Dedifferentiated amniotic fluid mesenchymal stem cell (primary cell): ENCODE measurements around the gene C1orf185.
"Not testable (repeated sequence)": the region's sequence is repeated elsewhere in the genome, so short reads cannot be mapped to it uniquely, and the experiment has no call there.

Source experiments
- DNase-seq: peaks from one replicate; pipeline ENCODE4 v3.0.0-alpha.2; 2016; ENCODE audit errors: extremely low spot score

The C1orf185 gene

DNA sequence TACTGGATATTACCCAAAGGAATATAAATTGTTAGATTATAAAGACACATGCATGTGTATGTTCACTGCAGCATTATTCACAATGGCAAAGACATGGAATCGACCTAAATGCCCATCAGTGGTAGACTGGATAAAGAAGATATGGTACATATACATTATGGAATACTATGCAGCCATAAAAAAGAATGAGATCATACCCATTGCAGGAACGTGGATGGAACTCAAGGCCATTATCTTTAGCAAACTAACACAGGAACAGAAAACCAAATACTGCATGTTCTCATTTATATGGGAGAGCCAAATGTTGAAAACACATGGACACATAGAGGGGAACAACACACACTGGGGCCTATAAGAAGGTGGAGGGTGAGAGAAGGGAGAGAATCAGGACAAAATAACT lies 35.7 kb downstream of the C1orf185 start:
- DNase-seq = not testable (repeated sequence)

DNA sequence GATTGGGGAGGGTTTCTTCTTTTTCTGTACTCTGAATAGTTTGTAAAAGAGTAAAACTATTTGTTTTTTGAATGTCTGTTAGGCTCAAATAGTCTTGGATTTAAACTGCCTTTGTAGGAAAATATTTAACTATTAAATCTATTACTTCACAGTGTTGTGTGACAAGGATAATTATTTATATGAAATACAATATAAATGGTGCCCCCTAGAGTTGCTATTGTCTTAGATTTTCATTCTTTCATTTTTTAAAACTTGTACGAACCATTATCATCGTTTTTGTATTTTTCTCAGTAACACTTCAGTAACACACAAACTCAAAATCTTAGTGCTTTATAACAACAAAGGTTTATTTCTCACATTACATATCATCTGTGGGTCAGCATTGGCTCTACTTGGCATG lies 37.4 kb downstream of the C1orf185 start:
- DNase-seq = no peak

DNA sequence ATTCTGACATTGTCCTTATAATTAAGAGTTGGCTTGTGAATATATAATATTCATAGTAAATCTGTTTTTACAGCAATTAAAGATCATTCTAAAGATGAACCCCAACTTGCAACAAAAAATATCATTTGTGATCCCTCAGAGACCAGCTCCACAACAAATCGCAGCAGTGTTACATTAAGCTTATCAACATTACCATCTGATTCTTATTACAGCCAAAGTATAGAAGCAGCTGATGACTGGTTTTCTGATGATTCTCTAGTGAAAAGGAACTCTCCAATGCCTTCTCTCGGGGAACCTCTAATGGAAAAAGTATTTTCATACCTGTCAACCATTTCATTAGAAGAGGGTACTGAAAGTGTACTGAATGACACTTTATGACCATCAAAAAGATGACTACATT lies 45.4 kb downstream of the C1orf185 start:
- DNase-seq = no peak

DNA sequence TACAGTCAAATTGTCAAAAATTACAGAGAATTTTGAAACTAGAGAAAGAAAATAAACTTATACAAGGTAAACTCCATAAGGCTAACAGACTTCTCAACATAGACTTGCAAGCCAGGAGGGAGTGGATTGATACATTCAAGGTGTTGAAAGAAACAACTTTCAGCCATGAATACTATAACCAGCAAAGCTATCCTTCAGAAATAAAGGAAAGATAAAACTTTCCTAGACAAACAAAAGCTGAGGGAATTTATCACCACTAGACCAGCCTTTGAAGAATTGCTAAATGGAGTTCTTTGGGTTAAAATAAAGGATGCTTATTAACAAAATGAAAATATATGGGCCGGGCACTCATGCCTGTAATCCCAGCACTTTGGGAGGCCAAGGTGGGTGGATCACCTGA lies 52.7 kb downstream of the C1orf185 start:
- DNase-seq = no peak

DNA sequence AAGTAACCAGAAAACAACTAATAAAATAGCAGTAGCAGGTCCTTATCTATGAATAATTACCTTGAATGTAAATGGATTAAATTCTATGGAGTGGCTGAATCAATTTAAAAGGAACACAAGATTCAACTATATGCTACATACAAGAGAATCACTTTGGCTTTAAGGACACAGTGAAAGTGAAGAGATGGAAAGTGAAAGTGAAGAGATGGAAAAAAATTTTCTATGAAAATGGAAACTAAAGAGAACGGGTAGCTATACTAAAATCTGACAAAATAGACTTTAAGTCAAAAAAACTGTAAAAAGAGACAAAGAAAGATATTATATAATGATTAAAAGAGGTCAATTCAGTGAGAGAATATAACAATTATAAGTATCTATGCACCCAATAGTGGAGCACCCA lies 54.7 kb downstream of the C1orf185 start:
- DNase-seq = no peak

DNA sequence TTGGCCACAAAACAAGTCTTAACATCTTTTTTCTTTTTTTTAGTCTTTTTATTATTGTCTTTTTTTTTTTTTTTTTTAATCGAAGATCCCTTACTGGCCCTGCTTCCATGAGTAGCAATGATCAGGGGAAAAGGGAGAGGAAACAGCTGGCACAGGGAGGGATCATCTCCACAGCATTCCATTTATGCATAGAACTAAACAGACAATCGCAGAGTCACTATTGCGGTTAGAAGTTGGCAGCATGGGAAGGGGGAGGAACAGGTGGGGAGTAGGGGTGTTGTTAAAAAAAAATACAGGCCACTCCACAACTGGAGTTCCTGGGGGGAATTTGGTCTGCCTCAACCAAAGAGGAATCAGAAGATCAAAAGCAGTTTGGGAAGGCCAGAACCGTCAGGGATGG lies 55.4 kb downstream of the C1orf185 start:
- no peak for DNase-seq

DNA sequence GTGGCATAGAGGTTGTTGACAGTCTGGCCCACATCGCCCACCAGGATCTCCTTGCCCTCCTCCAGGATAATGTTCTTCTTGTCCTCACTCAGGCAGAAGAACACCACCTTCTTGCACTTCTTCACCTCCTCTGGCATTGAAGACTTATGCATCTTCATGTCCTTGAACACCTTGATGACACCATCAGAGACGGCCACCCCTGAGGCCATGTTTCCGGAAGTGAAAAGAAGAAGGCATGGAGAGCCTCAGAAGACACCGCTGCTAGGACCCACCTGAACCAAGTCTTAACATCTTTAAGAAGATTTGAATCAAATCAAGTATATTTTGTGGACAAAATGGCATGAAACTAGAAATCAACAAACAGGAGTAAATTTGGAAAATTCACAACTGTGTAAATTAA lies 56.2 kb downstream of the C1orf185 start:
- DNase-seq = no peak

DNA sequence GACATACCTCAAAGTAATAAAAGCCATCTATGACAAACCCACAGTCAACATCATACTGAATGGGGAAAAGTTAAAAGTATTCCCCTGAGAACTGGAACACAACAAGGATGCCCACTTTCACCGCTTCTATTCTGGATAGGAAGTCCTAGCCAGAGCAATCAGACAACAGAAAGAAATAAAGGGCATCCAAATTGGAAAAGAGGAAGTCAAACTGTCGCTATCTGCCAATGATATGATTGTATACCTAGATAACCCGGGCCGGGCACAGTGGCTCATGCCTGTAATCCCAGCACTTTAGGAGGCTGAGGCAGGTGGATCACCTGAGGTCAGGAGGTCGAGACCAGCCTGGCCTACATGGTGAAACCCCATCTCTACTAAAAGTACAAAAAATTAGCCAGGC lies 60.5 kb downstream of the C1orf185 start:
- DNase-seq = not testable (repeated sequence)

DNA sequence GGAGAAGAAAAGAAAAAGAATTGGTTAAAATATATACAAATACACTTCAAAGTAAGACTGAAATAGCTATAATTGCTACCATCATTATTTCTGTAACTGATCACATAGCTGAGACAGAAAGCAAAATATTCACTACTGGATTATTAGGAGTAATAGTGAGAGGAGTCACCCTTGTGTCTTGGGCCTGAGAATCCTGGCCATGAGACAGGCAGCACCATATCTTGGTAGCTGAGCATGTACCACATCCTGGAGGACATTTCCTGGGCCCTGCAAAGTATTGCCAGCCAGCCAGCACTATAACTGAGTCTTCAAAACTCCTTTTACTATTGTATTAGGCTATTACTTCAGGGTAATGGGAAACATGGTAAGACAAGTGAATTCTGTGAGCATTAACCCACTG lies 63.5 kb downstream of the C1orf185 start:
- no peak for DNase-seq

DNA sequence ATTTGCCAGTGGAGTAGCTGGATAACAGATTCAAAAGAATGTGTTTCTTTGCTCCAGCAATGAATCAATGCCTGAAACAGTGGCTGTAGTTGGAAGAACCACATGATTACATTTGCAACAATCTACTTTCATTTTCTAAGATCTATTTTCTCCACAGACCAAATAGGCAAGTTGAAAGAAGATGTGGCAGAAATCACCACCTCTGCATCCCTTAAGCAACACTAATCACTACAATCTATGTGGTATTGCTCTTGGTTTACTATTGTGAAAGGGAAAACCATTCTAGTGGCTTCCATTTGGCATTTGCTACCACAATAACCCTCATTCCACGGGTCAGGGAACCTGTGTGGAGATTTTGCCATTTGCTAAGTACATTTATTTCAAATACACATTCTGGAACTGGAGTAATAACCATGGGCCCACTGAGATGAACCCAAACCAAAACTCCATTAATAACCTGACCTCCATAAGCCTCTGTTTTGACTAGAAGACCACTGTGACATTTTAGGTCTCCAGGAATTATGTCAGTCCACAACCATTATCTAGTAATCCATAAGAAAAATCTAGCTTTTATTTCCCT lies 66.3 kb downstream of the C1orf185 start:
- no peak for DNase-seq

DNA sequence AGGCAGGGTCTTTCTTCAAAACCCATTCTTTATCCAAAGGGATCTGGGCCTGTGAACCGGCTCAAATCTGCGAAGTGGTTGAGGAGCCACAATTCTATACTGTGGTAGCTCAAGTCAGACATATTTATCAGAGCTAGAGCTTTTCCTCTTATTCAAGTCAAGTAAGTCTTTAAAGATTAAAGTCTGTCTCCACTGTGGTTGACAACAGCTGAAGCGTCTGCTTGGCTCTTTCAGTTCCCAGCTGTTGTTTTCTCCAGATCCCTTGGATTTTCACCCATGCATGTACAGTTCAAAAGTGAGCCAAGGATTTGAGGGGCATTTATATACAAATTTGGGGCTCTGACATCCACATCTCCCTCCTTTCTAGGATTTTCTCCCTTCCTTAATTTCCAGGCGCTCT lies 66.9 kb downstream of the C1orf185 start:
- no peak for DNase-seq

DNA sequence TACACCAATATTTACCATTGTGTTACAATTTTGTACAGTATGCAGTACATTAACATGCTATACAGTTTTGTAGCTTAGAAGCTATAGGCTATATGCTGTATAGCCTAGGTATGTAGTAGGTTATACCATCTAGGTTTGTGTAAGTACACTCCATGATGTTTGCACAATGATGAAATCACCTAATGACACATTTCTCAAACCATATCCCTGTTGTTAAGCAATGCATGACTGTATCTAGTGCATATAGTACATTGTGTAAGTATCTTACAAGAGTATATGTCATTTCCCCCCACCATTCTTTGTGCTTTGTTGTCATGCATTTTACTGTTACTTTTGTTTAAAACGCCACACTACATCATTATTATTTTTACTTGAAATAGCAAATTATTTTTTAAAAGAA lies 68.3 kb downstream of the C1orf185 start:
- no peak for DNase-seq

DNA sequence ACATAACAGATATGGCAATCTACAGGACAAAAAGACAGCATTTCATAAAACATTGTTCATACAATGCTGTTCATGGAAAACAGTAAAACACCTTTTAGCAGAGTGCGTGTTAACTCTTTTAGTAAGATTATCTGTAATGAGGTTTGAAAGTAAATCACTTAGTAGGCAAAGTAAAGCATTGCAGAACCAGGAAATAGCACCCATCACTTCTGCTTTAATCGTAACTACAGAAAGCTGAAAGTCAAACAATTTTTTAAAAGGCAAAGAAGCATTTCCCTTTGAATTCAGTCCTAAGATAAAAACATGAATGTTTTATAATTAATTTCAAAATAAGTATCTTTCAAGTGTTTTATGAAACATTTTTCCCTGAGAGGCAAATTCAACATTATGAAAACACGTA lies 70.8 kb downstream of the C1orf185 start:
- no peak for DNase-seq

DNA sequence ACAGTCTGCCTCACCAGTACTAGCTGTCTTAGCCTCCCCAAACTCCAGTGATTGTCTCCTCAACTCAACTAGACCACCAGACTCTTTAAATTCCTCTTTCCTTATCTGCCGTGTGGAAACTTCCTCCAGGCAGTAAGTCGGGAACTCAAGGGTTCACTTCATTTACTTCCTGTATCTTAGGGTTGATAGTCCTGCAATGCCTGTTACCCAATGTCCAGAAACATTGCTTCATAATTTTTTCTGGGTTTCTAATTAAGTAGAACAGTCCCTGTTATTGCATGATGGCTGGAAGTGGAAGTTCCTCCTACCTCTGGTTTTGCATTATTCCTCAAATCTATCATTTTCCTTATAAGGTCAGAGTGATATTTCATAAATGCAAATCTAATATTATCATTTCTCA lies 73.2 kb downstream of the C1orf185 start:
- no peak for DNase-seq

DNA sequence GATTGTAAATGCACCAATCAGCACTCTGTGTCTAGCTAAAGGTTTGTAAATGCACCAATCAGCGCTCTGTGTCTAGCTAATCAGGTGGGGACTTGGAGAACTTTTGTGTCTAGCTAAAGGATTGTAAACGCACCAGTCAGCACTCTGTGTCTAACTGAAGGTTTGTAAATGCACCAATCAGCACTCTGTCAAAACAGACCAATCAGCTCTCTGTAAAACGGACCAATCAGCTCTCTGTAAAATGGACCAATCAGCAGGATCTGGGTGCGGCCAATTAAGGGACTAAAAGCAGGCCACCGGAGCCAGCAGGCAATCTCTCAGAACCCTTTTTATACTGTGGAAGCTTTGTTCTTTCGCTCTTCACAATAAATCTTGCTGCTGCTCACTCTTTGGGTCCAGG lies 76.0 kb downstream of the C1orf185 start:
- not testable (repeated sequence) for DNase-seq

DNA sequence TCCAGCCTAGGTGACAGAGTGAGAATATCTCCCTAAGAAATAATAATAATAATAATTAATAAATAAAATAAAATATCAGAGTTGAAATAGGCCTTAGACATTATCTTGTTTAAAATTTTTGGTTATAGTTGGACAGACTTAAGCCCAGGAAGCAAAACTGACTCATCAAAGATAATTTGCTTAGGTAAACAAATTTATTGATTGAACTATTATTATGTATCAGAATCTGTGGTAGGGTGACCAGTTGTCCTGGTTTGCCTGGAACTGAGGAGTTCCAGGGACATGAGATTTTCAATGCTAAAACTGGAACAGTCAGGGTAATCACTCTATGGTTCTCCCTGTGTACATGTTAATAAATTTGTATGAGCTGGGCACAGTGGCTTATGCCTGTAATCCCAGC lies 86.2 kb downstream of the C1orf185 start:
- no peak for DNase-seq

DNA sequence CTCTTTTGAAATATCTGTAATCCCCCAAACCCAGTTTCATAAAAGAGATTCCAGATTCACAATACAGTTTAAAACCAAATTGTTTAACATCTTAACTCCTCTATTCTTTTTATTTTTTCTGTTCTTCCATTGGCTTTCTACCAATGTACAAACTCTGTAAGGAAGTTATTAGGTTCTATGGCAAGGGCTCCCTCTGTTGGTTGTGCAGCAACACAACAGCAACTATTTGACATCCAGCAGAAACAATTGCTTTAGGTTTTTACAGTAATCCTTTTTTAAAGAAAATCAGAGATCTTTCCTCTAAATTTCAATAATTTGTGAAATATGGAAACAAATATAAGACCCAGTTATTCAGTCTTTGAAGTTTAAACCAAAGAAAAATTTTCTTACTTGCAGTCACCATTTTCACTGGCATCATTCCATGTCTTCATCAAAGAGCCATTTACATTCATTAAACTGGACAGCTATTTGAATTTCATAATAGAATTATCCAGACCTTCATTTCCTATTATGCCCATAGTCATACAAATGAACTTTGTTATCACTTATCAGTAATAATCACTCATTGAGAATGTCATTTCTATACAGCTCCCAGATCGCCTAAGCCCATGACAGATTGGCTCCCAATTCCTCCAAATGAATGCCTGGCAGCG lies 87.5 kb downstream of the C1orf185 start:
- peak; percentile 75 for DNase-seq

DNA sequence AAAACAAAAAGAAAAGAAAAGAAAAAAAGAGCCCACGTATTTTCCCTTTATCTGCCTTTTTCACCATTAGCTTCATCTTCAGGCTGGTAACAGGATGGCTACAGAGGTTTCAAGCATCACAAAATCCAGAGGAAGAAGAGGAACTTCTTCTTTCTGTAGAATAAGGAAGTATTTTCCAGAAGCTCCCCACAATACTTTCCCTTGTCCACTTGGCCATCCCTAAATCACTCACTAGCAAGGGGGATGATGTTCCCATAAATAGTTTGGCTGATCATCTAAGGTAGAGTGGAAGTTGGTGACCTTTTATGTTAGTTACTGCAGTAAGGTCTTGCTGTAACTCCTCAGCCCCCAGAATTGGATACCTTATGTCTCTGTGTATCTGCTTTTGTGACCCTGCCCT lies 88.9 kb downstream of the C1orf185 start:
- DNase-seq = no peak

DNA sequence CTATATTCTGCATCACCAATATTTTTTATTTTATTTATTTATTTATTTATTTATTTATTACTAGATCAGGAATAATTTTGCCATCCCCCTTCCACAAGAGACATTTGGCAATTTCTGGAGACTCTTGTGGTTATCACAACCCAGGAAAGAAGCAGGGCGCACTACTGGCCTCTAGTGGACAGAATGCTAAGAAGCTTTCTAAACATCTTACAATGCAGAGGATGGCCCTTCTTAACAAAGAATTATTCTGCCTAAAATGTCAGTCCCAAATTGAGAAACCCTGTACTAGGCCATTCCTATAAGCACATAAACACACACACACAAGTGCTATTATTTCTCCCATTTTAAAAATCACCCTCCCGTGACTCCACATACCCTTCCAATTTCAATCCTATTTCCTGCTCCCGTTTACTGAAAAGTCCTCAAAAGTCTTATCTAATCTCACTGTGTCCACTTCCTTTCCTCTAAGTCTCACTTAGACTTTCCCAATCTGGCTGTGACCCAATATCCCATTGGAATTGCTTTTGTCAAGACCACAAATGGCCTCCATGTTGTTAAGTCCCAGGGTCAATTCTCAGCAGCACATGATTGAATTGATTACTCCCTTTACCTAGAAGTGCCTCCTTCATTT lies 90.3 kb downstream of the C1orf185 start:
- DNase-seq = peak; percentile 85

DNA sequence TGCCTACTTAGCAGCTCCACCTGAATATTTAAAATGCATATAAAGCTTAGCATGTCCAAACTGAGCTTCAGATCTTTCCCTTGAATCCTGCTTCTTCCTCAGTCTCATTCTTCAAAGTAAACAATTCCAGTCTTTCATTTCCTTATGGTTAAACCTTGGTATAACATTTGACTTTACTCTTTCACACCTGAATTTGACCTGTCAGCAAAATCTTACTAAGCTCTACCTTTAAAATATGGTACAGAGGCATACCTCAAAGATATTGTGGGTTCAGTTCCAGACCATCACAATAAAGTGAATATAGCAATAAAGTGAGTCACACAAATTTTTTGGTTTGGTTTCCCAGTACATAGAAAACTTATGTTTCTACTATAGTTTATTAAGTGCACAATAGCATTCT lies 91.5 kb downstream of the C1orf185 start:
- DNase-seq = no peak
